Pancreas (tissue), 10 donors: ENCODE data around the gene CA5A. TPM values are rescaled to one million over a fixed set of nuclear protein-coding genes. Genes with fewer than 3 reads are reported as not detected.

Experiments used
- ATAC-seq, 4 donors: fragments of 200-7000 bp; cut with Tn5 transposase; one replicate each; pipeline versions ENCODE4 v1.8.0 to v1.9.1; 2020; ENCODE audit warnings: mild to moderate bottlenecking in 4 of 4, moderate library complexity in 4 of 4
- DNase-seq, 6 donors: peaks; one replicate each; pipeline ENCODE4 v3.0.0-alpha.2; 2020
- FAIRE-seq: peaks from 2 replicates; lab custom pipeline; 2012; peaks lifted over from hg19 to GRCh38; lab: Jason Lieb, UNC
- H3K27ac ChIP-seq, 4 donors: fragments of 200-600 bp; sonication (generic); 1 replicate in 3 of 4; 2 replicates in 1 of 4; pipeline versions ENCODE4 v1.5.0 to v1.8.0; 2020
- H3K27me3 ChIP-seq, 4 donors: fragments of 200-600 bp; one replicate each; pipeline ENCODE4 v1.8.0; 2021
- H3K36me3 ChIP-seq, 3 donors: fragments of 200-600 bp; sonication (generic) in 1 of 3; one replicate each; pipeline versions ENCODE4 v1.5.0 to v1.8.0; 2020 to 2021
- H3K4me1 ChIP-seq, 3 donors: fragments of 200-600 bp; one replicate each; pipeline ENCODE4 v1.8.0; 2021
- H3K4me3 ChIP-seq, 4 donors: fragments of 200-600 bp; sonication (generic) in 2 of 4; one replicate each; pipeline versions ENCODE4 v1.5.0 to v1.8.0; 2020 to 2021
- H3K9me3 ChIP-seq, 4 donors: fragments of 200-600 bp; one replicate each; pipeline ENCODE4 v1.8.0; 2021
- CTCF ChIP-seq, 4 donors: fragments of 200-600 bp; sonication (generic) in 3 of 4; IDR thresholded peaks; one replicate each; pipeline versions ENCODE4 v1.5.0 to v1.8.0; 2021; ENCODE audit warnings: antibody characterized with exemption in 4 of 4
- WGBS, 2 donors: extraction: QIAGEN DNeasy Blood & Tissue Kit; methylation state at CpG; one replicate each; pipeline ENCODE4 v1.1.7; 2013; 5-methylcytosine and 5-hydroxymethylcytosine counted together
- intact Hi-C, 3 donors: fragments of 100-400 bp; cut with DNase I; formaldehyde crosslinking; loops; one replicate each; pipeline versions ENCODE4 v1.11.1 to v1.14.2; 2022
- polyA plus RNA-seq, 2 donors: library from polyadenylated mRNA; stranded (reverse); fragments of 200-250 nt; gene quantifications; one replicate each; pipeline ENCODE4 v1.2.3, GENCODE V29; 2013
- total RNA-seq, 6 donors: library from RNA; stranded (reverse); fragmentation: NEBNext Ultra II Directional in 4 of 6; extraction: Animal tissue kit (Norgen Biotek cat#: 25700) in 4 of 6; gene quantifications; one replicate each; pipeline versions ENCODE4 v1.2.1 to v1.2.4, GENCODE V29; 2021 to 2023
- donor health status: healthy with polysubstance abuse.
- donor health status: DM: no; HTN: no; CAD: no; lungs with moderate emphysema.
- donor health status: DM: no; HTN: no; CAD: no.
- donor health status: control.
- donor health status: control.
- donor health status: Bipolar disorder and iron deficiency.
- donor health status: DM: yes; HTN: yes; CAD: no.
- donor health status: DM: no; HTN: no; CAD: no.
- donor health status: DM: no; HTN: no; CAD: no.
- donor health status: DM: yes; HTN: yes; CAD: no.

CA5A gene
- total and polyA plus RNA-seq, 8 donors, result under 0.01 TPM; not detected in 6

- intact Hi-C loops, result no loop called here
- FAIRE-seq (no peak), ATAC-seq (no peak), DNase-seq (peak in 5 of 6 donors; percentile 49 to 85 (median 73))
- 29 to 38% methylated on average over 15 of the region's 15 CpGs for WGBS, 2 donors
- H3K36me3 ChIP-seq, result no peaks in the 10 kb centered on the region
- H3K9me3 ChIP-seq, result no peaks in the 10 kb centered on the region
- H3K27me3 ChIP-seq, result no peaks in the 10 kb centered on the region
- peak overlapping the region; percentile 24 to 90 (median 60) for H3K27ac ChIP-seq
- no peak for TF ChIP-seq CTCF (IDR thresholded peaks at IDR 0.05)
- H3K4me3 ChIP-seq, result no peak overlapping the region
- peaks cover 0 to 31% (median 7%) of the 10 kb centered on the region in 3 donors for H3K4me1 ChIP-seq
These were observed 18.5 kb upstream of the CA5A start for GRCh38 chr16:87954826-87955225.

GRCh38 chr16:87954361-87954760 lies 18.0 kb upstream of the CA5A start:
- peaks cover 0 to 31% (median 7%) of the 10 kb centered on the region in 3 donors for H3K4me1 ChIP-seq
- DNase-seq, result peak in 2 of 6 donors; percentile 40 to 58
- TF ChIP-seq CTCF (IDR thresholded peaks at IDR 0.05), result no peak
- H3K9me3 ChIP-seq, result no peaks in the 10 kb centered on the region
- no peaks in the 10 kb centered on the region for H3K27me3 ChIP-seq
- 66% methylated on average over 14 of the region's 14 CpGs for WGBS, 2 donors
- intact Hi-C loops, result no loop called here
- no peak for FAIRE-seq
- no peak overlapping the region for H3K4me3 ChIP-seq
- H3K27ac ChIP-seq, result peak overlapping the region; percentile 12 to 90 (median 60)
- no peaks in the 10 kb centered on the region for H3K36me3 ChIP-seq
- ATAC-seq, result no peak

GRCh38 chr16:87953308-87954215 lies 17.2 kb upstream of the CA5A start:
- FAIRE-seq (no peak), ATAC-seq (no peak), DNase-seq (peak in 2 of 6 donors; percentile 2 to 8)
- H3K9me3 ChIP-seq, result no peaks in the 10 kb centered on the region
- H3K27ac ChIP-seq, result peak overlapping the region in 3 of 4 donors; percentile 45 to 90 (median 74)
- no peak overlapping the region for H3K4me3 ChIP-seq
- H3K36me3 ChIP-seq, result no peaks in the 10 kb centered on the region
- 70% methylated on average over 15 of the region's 15 CpGs for WGBS, 2 donors
- intact Hi-C loops, result no loop called here
- TF ChIP-seq CTCF (IDR thresholded peaks at IDR 0.05), result no peak
- no peaks in the 10 kb centered on the region for H3K27me3 ChIP-seq
- H3K4me1 ChIP-seq, result peaks cover 0 to 31% (median 7%) of the 10 kb centered on the region in 3 donors

GRCh38 chr16:87952751-87953150 lies 16.4 kb upstream of the CA5A start:
- ATAC-seq, result no peak
- peak in 2 of 6 donors; percentile 23 to 32 for DNase-seq
- Histone ChIP-seq H3K9me3 (no peaks in the 10 kb centered on the region), H3K27me3 (no peaks in the 10 kb centered on the region), H3K36me3 (no peaks in the 10 kb centered on the region), H3K4me1 (peaks cover 0 to 31% (median 7%) of the 10 kb centered on the region in 3 donors), H3K27ac (peak overlapping the region in 2 of 4 donors; percentile 76 to 90), H3K4me3 (peak overlapping the region in 1 of 4 donors; percentile 98)
- 88 to 91% methylated on average over 16 of the region's 16 CpGs for whole genome bisulfite sequencing, 2 donors
- no peak for TF ChIP-seq CTCF (IDR thresholded peaks at IDR 0.05)
- no peak for FAIRE-seq
- intact Hi-C loops, result no loop called here
